Erythroblast (primary cell): ENCODE results near the gene SSBP3.

Experiments
- GATA1 ChIP-seq: IDR thresholded peaks from 2 replicates; pipeline ENCODE4 v1.6.1; 2011; ENCODE audit warnings: low read depth, mild to moderate bottlenecking, control low read depth, low read length, moderate library complexity
- POLR2A ChIP-seq: IDR thresholded peaks from 2 replicates; pipeline ENCODE4 v1.6.1; 2011; ENCODE audit warnings: mild to moderate bottlenecking, low read length

DNA sequence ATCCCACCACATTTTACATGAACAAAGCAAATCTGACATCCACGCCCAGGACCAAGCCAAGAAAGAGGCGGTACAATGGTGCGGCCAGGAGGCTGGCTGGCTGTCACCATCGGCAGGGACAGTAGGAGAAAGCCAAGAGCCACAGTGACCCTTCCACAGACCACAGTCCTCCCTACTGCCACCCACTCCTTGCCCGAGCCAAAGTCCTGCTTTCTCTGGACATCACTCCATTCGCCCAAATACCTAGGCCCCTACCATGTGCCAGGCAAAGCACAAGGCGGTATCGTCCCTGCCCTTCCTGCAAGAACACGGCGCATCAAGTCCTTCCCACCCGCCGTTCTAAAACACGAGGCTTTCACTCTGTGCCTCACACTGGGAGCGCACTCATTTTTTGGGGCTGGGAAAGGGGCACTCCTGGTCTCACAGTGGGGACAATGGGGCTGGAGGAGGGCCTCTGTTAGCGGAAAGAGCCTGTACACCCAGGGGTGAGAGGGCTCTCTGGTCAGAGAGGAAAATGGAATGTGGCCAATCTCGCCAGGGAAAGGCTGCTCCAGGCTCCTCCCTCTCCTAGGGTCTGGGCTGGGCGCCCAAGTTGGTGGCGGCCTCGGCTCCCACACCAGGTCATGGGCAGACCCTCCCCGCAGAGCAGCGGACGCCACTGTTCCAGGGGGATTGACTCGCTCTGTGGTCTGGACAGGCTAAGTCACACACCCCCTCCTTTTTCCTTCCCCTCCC, 26.5 kb downstream of the SSBP3 start:
- TF ChIP-seq POLR2A: no peak
- no peak for TF ChIP-seq GATA1
